Adrenal gland (tissue), 12 donors: ENCODE measurements around the gene TLCD3A. TPM values are rescaled to one million over a fixed set of nuclear protein-coding genes. Genes with fewer than 3 reads are reported as not detected.

Experiments used
- DNase-seq, 7 donors: peaks; one replicate each; pipeline ENCODE4 v3.0.0-alpha.2; 2019 to 2020
- H3K27ac ChIP-seq, 5 donors: fragments of 200-600 bp; sonication (generic) in 4 of 5; 1 replicate in 3 of 5; 2 replicates in 2 of 5; pipeline versions ENCODE4 v1.5.1 to v1.8.0; 2016 to 2020; ENCODE audit warnings: mild to moderate bottlenecking in 1 of 5
- H3K27me3 ChIP-seq: fragments of 200-600 bp; 2 replicates; pipeline ENCODE4 v1.8.0; 2021
- H3K36me3 ChIP-seq, 2 donors: fragments of 200-600 bp; replicated peaks in 1 of 2; 1 replicate in 1 of 2; 2 replicates in 1 of 2; pipeline versions ENCODE4 v1.5.1 to v1.8.0; 2018 to 2022
- H3K4me1 ChIP-seq, 2 donors: fragments of 200-600 bp; replicated peaks in 1 of 2; 1 replicate in 1 of 2; 2 replicates in 1 of 2; pipeline versions ENCODE4 v1.5.1 to v1.8.0; 2018 to 2021
- H3K4me3 ChIP-seq, 4 donors: fragments of 200-600 bp; sonication (generic) in 3 of 4; one replicate each; pipeline ENCODE4 v1.5.1; 2016 to 2018
- H3K9me3 ChIP-seq, 3 donors: fragments of 200-600 bp; sonication (generic) in 1 of 3; replicated peaks in 1 of 3; 1 replicate in 2 of 3; 2 replicates in 1 of 3; pipeline versions ENCODE4 v1.5.1 to v1.8.0; 2016 to 2021
- CTCF ChIP-seq, 6 experiments: fragments of 450-650 bp in 4 of 6; fragments of 200-600 bp in 2 of 6; sonication (generic) in 1 of 6; IDR thresholded peaks; 1 replicate in 5 of 6; 2 replicates in 1 of 6; pipeline versions ENCODE4 v1.5.1 to v1.8.0; 2016 to 2021; ENCODE audit warnings: antibody characterized with exemption in 6 of 6, mild to moderate bottlenecking in 2 of 6, moderate library complexity in 1 of 6
- POLR2A ChIP-seq, 2 donors: fragments of 450-650 bp; IDR thresholded peaks; one replicate each; pipeline ENCODE4 v1.6.1; 2017; ENCODE audit warnings: antibody characterized with exemption in 2 of 2, mild to moderate bottlenecking in 2 of 2, moderate library complexity in 1 of 2
- WGBS, 4 donors: extraction: QIAGEN DNeasy Blood & Tissue Kit in 2 of 4; methylation state at CpG; one replicate each; pipeline versions ENCODE4 v1.1.5 to v1.1.7; 2013 to 2017; 5-methylcytosine and 5-hydroxymethylcytosine counted together
- intact Hi-C, 2 donors: fragments of 100-400 bp; cut with DNase I; formaldehyde crosslinking; loops; one replicate each; pipeline versions ENCODE4 v1.14.1 to v1.15.0; 2022 to 2023
- polyA plus RNA-seq, 3 donors: library from polyadenylated mRNA; stranded (reverse); fragments of 200-250 nt in 2 of 3; fragments of 350-450 nt in 1 of 3; fragmentation: Illumina TruSeq in 1 of 3; extraction: RNeasy Lipid Tissue Mini Kit (QIAGEN cat#74804) in 1 of 3; gene quantifications; one replicate each; pipeline ENCODE4 v1.2.3, GENCODE V29; 2013 to 2014
- total RNA-seq, 9 donors: library from RNA; depleted of rRNA in 4 of 9; stranded (reverse); fragments of >200 nt in 4 of 9; fragments of 120-200 nt in 1 of 9; fragmentation: NEBNext Ultra II Directional in 1 of 9; extraction: Animal tissue kit (Norgen Biotek cat#: 25700) in 1 of 9; gene quantifications; one replicate each; pipeline versions ENCODE4 v1.1.0 to v1.2.4, GENCODE V29; 2013 to 2023
- donor health status: healthy with polysubstance abuse.
- donor health status: Bipolar disorder and iron deficiency.
- donor health status: DM: yes; HTN: yes; CAD: no.
- donor health status: DM: no; HTN: no; CAD: no.
- donor health status: DM: no; HTN: no; CAD: no.
- donor health status: DM: yes; HTN: yes; CAD: no.

Gene TLCD3A
- total and polyA plus RNA-seq, 12 donors: 0.72 to 8.7 (median 4.2) TPM

GRCh38 chr17:708132-708531, 24.3 kb upstream of the TLCD3A start:
- Histone ChIP-seq H3K36me3 (peaks cover 0 to 27% of the 10 kb centered on the region in 2 donors), H3K4me1 (peaks cover 7 to 19% of the 10 kb centered on the region in 2 donors), H3K4me3 (no peak overlapping the region), H3K27ac (no peak overlapping the region), H3K27me3 (no peaks in the 10 kb centered on the region), H3K9me3 (no peaks in the 10 kb centered on the region)
- intact Hi-C loops: no loop called here
- TF ChIP-seq POLR2A (IDR thresholded peaks at IDR 0.05) (no peak), CTCF (IDR thresholded peaks at IDR 0.05) (no peak)
- 45 to 58% (median 55%) methylated on average over 5 of the region's 5 CpGs for WGBS, 4 donors
- no peak for DNase-seq

- no peak overlapping the region for H3K27ac ChIP-seq
- no peak for TF ChIP-seq CTCF (IDR thresholded peaks at IDR 0.05)
- no peak for TF ChIP-seq POLR2A (IDR thresholded peaks at IDR 0.05)
- intact Hi-C loops: loop anchor here in 1 of 2 donors (10.0 kb wide), 1 partner anchor 267 kb away; no protein-coding TSS in a partner anchor
- DNase-seq: no peak
- H3K4me3 ChIP-seq: no peak overlapping the region
- peaks cover 9 to 21% of the 10 kb centered on the region in 2 donors for H3K4me1 ChIP-seq
- H3K9me3 ChIP-seq: no peaks in the 10 kb centered on the region
- 92 to 96% (median 93%) methylated on average over 5 of the region's 5 CpGs for WGBS, 4 donors
- H3K36me3 ChIP-seq: no peaks in the 10 kb centered on the region
- H3K27me3 ChIP-seq: no peaks in the 10 kb centered on the region
Measured at GRCh38 chr17:718075-718474, 14.3 kb upstream of the TLCD3A start.

- no peak for DNase-seq
- Histone ChIP-seq H3K4me3 (no peak overlapping the region), H3K9me3 (no peaks in the 10 kb centered on the region), H3K27ac (no peak overlapping the region), H3K27me3 (no peaks in the 10 kb centered on the region), H3K36me3 (no peaks in the 10 kb centered on the region), H3K4me1 (peaks cover 0 to 6% of the 10 kb centered on the region in 2 donors)
- WGBS, 4 donors: 80 to 84% (median 81%) methylated on average over 13 of the region's 13 CpGs
- no peak for TF ChIP-seq CTCF (IDR thresholded peaks at IDR 0.05)
- TF ChIP-seq POLR2A (IDR thresholded peaks at IDR 0.05): no peak
- intact Hi-C loops: no loop called here
Measured at GRCh38 chr17:720706-721539, 11.5 kb upstream of the TLCD3A start.

GRCh38 chr17:721540-721937, 10.9 kb upstream of the TLCD3A start:
- Histone ChIP-seq H3K27me3 (no peaks in the 10 kb centered on the region), H3K4me1 (peaks cover 0 to under 1% of the 10 kb centered on the region in 2 donors), H3K27ac (no peak overlapping the region), H3K36me3 (no peaks in the 10 kb centered on the region), H3K4me3 (no peak overlapping the region), H3K9me3 (no peaks in the 10 kb centered on the region)
- no peak for TF ChIP-seq CTCF (IDR thresholded peaks at IDR 0.05)
- no peak for TF ChIP-seq POLR2A (IDR thresholded peaks at IDR 0.05)
- WGBS, 4 donors: 52 to 64% (median 59%) methylated on average over 5 of the region's 5 CpGs
- intact Hi-C loops: no loop called here
- no peak for DNase-seq
